Inflammatory macrophage treated with lipopolysaccharide for 1 hour (primary cell): Measurements from ENCODE around the gene ATP6V1A.

Source experiments
- DNase-seq, 2 donors: peaks; one replicate each; pipeline ENCODE4 v3.0.0-alpha.2; 2020 to 2022

ATP6V1A gene

DNA sequence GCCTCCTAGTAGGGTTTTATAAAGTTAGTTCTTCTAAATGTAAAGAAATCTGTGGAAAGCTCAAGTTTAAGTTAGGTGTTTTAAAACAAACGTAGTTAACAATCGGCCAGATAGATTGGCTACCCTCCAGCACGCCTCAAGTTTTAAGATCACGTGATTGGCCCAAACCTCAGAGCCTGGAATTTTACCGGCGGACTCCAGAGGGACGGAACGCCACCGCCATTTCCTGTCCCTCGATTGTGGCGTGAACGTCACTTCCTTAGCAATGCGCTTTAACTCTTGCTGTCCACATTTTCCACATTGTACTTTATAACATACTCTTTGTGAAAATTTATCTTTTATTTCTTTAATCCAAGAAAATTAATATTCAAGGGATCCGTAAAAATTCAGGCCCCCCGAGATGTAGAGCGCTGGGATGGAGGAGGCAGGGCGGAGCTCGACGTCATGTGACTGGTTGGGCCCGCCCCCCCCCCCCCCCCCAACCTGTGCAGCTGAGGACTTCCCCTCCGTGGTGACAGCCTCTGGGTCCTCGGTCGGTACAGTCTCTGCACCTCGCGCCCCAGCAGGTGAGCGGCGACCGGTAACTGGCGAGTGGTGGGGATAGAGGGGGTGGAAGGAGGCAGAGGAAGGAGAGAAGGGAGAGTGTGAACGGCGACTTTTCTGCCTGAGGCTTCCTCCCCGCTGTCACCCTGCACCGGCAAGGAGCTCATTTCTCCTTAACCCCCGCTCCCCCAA lies at the start of gene ATP6V1A:
Gene ATP6V1A (plus strand): TSS at position 488 of the 735 bp plus-strand sequence. CDS start 31,719 bp downstream, outside the sequence.
- DNase-seq = peak; percentile 91 to 93

DNA sequence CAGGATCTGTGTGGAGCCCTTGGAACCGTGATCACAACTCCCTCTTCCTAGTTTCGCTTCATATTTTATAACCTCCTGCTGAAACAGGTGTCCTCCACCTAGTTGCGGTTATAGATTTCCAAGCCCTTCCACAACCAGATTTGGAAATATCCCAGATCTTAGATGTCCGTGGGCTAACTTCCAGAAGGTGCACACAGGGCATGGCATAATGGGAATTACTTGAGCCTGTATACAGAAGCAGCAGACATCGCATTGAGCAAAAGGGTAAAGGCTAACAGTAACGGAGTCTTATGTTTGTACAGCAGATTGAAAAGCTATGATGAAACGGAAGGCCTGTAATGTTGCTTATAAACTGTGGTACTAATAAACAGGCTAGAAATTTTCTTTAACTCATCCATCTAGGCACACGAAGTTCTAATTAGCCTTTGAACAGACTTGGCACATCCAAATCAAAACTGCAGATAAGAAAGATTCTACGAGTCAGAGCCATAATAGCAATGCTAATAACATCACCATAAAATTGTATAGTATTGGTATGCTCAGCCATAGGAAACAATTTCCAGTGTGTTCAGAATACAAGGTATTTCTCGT lies 49.2 kb upstream of the ATP6V1A start:
- peak in 1 of 2 donors; percentile 5 for DNase-seq

DNA sequence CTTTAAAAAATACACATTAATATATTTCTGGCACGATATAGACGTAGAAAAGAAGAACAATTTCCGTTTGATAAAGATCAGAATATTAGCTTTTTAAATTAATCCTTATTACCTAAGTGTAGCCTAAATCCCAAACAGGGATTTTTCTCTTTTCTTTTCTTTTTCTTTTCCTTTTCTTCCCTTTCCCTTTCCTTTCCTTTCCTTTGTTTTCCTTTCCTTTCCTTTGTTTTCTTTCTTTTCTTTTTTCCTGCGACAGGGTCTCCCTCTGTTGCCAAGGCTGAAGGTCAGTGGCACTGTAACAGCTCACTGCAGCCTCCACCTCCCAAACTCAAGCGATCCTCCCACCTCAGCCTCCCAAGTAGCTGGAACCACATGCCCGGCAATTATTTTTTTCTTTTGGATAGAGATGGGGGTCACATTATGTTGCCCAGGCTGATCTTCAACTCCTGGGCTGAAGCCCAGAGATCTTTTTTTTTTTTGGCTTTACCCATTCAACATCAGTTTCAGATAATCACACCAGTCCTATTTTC lies 48.6 kb upstream of the ATP6V1A start:
- DNase-seq = no peak

DNA sequence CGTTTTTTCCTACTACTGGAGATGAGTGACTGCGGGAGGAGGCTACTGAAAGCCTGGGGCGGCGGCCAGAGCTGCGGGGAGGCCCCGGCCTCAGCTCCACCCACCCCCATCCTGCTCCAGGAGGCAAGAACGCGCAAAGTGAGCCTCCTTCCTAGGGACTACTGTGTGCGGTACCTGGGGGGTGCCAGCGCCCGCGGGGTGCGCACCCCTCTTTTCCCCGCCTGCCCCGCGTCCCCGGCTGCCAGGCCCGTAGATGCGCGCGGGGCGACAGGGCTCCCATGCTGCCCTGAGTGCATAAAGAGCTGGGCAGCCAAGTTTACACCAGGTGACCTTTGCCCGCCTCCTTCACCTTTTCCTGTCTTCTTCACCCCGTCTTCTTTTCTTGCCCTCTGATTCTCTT lies 47.9 kb upstream of the ATP6V1A start:
- no peak for DNase-seq

DNA sequence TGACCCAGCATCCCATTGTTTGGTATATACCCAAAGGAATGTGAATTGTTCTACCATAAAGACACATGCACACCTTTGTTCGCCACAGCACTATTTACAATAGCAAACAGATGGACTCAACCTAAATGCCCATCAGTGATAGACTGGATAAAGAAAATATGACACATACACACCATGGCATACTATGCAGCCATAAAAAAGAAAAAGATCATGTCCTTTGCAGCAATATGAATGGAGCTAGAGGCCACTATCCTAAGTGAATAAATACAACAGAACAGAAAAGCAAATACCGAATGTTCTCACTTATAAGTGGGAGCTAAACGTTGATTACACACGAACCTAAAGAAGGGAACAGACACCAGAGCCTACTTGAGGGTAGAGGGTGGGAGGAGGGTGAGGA lies 39.0 kb upstream of the ATP6V1A start:
- DNase-seq = no peak

DNA sequence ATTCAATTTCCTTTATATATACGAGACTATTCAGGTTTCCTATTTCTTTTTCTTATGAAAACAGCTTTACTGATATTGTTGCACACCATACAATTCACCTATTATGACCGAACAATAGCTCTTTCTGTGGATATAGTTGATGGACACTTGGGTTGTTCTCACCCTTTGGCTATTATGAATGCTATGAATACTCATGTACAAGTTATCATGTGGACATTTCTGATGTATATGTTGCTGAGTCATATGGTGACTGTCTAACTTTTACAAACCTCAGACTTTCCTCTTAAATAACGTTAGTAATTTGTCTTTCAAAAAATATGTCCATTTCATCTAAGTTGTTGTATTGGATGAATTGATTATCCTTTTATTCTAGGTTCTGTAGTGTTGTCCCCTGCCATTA lies 34.7 kb upstream of the ATP6V1A start:
- no peak for DNase-seq

DNA sequence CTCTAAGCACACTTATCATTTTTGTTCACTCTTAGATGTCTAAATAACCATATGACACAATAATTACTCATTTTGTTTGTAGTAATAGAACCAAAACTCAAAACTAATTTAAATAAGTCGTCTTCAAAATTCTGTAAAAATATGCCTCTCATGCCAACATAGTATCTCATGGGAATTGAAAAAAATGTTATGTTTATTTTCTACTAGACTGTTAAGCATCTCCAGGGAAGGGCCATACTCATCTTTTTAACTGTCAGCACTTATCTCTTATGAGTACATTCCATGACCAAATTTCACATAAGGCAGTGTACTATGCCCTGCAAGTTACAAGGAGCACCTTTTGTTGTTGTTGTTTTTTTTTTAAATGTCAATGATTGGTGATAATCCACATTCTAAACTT lies 32.1 kb upstream of the ATP6V1A start:
- no peak for DNase-seq

DNA sequence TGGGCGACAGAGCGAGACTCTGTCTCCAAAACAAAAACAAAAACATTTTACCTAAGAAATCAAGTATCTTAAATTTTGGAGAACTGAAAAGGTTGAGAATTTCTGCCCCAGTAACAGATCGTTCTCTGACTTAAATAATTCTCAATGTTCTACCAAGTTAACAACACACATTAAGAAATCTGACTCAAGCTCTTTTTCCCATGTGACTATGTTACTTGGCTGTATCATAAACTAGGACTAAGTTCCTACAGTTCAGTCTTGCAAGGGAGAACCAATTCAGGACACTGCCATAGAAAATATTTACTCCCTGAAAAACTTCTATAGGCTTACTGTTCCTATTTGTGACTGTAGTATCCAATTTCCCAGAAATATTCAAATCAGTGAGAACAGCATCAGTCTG lies 29.5 kb upstream of the ATP6V1A start:
- DNase-seq = no peak

DNA sequence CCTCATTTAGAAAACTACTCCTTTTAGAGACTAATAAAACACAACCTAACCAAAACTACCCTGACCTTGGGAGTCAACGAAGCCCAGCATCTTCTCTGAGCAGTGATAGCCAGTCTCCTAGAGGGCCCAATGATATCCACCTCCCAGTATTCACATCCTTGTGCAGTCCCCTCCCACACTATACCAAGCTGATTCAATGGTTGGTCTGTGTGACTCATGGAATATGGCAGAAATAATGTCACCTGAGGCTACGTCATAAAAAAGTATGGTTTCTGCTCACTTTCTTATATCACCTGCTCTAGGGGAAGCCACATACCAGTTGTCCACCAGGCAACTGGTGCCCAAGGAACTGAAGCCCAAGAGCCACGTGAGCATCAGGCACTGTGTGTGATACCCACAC lies 29.0 kb upstream of the ATP6V1A start:
- DNase-seq = no peak

DNA sequence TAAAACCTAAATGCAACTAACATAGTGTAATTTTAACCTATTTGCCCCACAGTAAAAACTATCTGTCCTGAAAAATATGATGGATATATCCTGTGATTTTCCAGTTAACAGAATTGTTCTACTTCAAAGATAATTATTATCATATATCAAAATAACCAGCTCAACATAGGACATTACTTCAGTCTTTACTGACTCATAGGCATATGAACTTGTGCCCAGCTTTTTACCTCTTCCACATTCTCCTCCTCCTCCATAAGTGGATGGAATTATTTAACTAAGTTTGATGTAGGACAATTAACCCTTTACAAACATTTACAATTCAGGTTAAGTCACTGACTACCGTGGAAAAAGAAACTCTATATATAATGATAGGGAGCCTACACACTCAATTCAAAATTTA lies 27.5 kb upstream of the ATP6V1A start:
- DNase-seq = no peak

DNA sequence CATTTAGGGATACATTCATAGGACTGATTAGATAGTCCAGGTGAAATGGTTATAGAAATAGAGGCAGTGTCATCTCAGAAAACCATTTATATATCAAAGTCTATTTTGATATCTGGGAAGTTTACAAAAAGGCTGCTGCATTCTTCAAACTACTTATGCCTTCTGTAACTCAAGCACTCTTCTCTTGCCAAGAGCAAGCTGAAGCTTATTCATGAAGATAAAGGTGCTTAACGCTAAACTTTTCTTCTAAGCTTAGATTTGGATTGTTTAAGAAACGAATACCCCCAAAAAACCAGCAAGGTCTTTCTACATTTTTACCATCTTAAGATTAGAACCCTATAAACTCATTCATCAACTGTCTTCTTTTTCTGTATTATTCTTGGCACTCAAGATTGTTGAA lies 27.1 kb upstream of the ATP6V1A start:
- no peak for DNase-seq

DNA sequence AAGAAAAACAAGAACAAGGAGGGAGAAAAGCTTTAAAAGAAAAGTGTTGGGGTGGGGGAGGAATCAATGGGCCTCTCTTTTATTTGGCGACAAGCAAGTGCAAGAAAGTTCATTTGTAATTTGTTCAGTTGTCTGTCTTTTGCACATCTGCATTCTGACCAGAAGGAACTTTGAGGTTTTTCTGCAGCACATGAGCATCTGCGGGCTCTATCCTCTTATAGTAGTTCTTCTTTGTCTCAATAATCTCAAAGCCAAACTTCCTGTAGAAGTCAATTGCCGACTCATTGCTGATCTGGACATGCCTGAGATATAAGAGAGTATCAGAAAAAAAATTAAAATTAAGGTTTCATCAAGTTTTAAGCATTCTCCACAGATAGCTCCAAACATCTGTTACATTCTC lies 25.2 kb upstream of the ATP6V1A start:
- no peak for DNase-seq

DNA sequence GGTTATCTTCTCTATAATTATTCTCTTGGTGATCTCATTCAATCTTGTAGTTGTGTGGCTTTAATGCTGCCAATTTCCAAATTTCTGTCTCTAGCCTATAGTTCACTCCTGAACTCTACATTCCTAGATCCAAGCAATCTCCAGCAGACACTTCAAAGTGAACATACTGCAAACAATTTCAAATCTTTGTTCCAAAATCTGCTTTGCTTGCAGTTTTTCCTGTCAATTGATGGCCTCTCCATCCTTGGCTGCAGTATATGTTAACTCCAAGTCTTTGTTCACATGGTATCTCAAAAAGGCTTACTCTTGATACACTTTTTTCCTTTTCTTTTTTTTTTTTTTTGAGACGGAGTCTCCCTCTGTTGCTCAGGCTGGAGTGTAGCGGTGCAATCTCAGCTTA lies 18.2 kb upstream of the ATP6V1A start:
- DNase-seq = no peak

DNA sequence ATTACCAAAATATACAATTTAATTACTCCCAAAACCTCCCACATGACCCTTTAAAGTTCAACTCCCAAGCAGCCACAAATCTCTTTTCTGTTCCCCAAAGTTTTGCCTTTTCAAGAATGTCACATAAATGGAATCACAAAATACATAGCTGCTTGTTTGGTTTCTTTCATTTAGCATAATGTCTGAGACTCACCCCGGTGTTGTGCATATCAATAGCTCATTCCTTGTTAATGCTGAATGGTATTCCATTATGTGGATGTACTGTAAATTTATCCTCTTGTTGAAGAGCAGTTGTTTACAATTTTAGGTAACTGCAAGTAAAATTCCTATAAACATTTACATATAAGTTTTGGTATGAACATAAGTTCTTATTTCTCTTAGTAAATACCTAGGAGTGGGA lies 16.3 kb upstream of the ATP6V1A start:
- no peak for DNase-seq

DNA sequence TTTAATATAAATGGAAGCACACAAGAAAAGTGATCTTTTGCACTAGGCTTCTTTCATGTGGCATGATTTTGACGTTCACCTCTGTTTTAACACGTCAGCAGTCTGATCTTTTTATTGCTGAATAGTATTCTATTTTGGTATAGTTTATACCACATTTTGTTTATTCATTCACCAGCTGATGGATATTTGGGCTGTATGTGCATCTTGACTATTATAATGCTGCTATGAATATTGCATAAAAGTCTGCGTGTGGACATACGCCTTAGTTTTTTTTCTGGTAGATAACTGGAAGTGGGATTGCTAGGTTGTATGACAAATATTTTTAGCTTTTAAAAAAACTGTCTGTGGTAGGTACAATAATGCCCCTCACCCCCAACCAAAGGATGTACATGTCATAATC lies 15.1 kb upstream of the ATP6V1A start:
- no peak for DNase-seq

DNA sequence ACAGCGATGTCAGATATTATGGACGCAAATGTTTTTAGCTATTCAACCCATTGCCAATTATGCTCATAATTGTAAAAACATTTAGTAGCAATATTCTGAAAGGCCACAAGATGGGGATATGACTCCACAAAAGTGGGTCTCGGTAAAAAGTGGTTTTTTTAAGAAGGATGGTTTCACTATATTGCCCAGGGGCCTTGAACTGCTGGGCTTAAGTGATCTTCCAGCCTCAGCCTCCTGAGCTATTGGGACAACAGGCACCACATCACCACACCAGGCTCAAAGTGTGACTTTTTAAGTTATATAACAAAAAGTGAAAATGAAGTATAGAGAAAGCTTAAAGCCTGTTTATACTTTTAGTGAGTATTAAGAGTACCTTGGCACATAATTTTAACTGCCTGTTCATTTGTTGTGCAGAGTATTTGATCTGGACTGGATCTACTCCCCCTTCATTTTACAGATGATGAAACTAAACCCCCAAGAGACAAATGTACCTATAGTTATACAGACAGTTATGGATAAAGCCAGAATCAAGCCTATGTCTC lies 10.2 kb upstream of the ATP6V1A start:
- peak; percentile 46 to 87 for DNase-seq

DNA sequence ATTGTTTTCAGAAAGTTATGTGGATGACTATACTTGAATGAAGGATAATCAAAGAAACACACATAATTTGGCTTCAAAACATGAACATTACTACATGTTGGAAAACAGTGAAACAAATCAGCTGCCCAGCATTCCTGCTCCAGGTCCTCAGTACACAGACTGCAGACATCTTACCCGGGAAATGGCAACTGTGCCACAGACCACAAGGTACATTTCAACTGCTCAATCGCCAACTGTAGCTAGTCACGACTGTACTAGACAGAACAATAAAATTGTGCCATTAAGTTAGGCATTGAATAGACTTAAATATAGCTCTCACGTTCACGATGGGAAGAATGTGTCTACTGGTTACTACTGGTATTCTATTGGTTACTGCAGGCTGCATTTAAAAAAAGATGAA lies 5.7 kb upstream of the ATP6V1A start:
- DNase-seq = no peak

DNA sequence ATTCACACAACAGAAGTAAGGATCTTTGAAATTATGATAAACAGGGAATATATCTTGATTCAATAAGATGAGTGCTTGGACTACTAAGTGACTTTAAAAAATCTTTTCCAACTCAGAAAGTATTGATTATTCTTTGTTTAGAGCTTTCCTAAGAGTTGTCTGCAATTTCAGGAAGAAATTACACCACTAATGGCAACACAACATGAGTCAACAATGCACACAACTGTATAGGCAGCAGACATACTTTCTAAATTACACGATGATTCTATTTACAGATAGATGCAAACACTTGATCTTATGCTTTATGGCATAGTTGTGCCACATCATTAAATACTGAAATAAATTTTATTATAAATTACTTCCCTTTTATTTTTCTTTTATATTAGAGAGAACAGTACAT lies 5.2 kb upstream of the ATP6V1A start:
- peak; percentile 38 to 58 for DNase-seq

DNA sequence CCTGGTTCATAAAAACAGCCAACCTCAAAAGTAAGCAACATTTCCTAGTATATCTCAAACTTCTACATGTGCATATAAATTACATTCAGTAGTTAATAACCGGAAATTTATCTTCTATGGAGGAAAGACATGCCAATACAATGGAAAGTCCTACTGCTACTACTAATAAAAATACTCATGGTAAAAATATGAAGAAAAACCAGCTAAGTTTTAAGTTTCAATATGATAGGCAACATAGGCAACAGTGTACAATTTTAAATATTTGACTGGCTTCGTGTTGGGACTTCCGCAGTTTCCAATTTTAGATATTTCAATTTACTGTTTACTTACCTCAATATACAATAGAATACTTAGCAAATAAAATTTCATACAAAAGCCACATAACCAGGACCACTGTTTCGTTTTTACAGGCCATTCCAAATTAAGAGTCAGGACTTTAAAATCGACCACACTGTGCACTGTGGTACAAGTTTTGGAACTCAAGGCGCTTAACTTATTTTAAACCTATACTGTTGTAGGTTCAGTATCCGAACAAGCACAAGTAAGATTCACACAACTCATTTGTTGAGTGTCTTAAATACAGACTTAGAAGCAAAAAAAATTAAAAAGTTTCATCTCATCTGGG lies 3.7 kb upstream of the ATP6V1A start:
- DNase-seq = no peak

DNA sequence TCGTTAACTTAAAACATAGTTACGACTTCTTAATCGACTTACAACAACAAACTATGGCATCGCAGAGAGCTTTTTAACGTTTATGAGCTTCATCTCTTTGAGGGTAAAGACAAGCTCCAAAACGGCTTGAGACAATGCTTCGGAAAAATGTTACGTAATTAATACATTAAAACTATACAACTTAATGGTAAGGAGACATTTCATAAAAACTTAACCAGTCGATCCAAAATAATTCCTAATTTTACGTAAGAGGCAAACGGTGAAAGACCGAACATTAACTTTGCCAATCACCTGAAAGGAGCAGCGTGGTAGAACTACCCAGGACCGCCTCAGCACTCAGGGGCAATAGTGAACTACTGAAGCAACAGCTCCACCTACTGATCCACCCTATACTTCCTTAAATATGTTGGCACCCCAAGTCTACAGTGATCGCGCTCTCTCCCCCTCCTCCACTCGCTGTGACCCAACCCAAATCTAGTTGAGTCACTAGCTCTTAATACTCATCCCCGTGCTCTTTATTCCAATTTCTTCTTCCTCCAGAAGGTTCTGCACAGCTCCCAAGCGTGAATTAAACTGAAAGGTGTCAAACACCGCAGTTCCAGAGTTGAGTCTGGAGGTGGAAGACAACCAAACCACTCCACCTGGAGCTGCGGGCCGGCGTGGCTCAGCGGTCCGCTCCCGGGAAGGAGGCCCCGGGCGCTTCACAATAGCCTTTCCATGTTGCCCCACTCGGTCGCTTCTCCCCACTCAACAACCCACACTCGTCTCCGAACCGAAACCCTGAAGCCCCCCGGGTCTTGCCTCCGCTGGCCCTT lies 1.7 kb upstream of the ATP6V1A start:
- peak; percentile 89 to 92 for DNase-seq

DNA sequence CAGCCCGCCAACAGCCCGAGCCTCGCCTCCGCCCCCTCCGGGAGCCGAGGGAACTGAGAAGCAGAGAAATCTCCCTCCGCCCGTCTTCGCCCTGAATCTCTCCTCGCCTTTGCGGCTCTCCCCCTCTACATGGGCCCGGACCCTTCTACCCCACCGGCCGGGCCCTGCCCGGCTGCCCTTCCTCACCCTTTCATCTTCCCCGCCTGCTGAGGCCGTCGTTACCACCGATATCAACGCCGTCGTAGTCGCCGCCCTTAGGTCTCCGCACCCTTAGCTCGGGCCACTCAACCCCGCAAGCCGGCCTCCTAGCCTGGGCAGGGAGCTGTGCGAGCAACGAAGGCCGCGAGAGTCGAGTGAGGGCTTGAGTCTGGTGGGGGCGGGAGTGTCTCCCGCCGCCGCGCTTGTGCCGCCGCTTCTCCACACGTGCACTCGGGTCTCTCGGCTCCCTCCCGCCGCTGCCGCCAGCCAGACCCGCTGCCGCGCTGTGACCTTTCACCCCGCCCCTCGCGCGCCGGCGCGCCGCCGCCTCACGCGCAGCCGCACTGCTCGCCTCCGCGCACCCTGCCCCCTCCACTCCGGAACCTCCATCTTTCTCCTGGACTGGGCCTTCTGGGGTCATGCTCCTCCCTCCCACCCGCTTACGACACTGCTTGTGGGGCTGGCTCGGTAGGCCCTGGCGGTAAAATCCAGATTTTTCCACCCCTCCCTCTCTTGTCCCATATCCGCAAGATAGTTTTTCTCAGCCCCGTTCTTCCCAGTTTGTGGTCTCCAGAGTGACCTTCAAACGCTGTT lies 883 bp upstream of the ATP6V1A start, which contains the start of gene NAA50:
Gene NAA50 (minus strand): TSS at position 494 of the 792 bp plus-strand sequence. CDS start 300 bp downstream, at position 194.
- DNase-seq = peak; percentile 91 to 94
